Stimulated activated CD8-positive, alpha-beta memory T cell treated with anti-CD3 and anti-CD28 coated beads, Interleukin-4, amount 100 ng/mL, for 1 hour (primary cell): ENCODE results near the gene COLEC12.

ENCODE experiments used
- DNase-seq, 2 donors: peaks; one replicate each; pipeline ENCODE4 v3.0.0-alpha.2; 2020; ENCODE audit warnings: low read depth in 2 of 2, low spot score in 1 of 2

The COLEC12 gene

GRCh38 chr18:506264-506663, 5.8 kb upstream of the COLEC12 start:
- DNase-seq: no peak

GRCh38 chr18:505483-506122, 5.1 kb upstream of the COLEC12 start:
- DNase-seq: no peak

DNA sequence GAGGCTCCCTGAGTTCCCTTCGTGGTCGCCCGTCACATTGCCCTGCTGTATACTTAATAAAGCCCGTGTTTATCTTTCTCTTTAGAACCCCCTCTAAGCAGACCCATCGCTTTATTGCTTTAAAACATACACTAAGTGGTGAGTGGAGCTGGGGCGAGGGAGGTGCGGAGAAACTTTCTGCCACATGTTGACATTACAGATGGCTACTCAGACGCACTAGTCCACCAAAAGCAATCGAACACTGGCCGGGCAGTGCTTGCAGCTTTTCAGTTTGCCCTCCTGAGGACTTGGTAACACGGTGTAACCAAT, 859 bp upstream of the COLEC12 start:
- no peak for DNase-seq

DNA sequence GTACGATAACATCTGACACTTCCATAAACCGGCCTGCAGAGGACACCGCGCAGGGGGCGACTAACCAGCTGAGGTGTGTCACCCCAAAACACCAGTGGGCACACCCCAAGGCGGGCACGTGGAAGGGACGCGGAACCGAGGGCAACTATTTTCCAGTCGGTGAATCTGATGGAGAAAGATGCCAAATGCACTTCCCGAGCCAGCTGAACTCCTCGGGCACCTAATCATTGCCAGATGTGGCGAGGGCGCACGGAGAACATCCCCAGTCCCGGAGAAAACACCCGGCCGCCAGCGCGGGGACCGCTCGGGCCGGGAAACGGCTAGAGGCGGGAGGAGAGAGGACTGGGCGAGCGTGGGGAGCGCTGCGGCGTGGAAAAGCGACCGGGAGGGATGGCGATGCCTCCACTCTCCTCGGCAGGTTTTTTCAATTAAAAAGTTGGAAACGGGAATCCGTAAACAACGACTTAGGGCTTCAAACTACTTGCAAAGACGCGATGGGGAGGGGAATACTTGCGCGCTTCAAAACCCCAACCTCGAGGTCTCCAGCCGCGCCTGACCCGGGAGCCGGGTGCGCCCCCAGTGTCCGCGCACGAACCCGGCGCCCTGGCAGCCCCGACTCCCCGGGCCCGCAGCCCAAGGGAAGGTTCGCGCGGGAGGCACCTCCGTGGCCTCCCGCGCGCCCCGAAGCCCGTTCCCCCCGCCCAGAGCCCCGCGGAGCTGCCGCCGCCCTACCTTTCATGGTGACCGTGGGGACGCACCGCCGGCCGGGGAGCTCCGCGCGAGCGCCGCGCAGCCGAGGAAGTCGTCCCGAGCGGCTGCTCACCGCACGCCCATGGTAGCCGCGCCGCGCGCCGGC, 497 bp downstream of the COLEC12 start:
- DNase-seq: no peak

DNA sequence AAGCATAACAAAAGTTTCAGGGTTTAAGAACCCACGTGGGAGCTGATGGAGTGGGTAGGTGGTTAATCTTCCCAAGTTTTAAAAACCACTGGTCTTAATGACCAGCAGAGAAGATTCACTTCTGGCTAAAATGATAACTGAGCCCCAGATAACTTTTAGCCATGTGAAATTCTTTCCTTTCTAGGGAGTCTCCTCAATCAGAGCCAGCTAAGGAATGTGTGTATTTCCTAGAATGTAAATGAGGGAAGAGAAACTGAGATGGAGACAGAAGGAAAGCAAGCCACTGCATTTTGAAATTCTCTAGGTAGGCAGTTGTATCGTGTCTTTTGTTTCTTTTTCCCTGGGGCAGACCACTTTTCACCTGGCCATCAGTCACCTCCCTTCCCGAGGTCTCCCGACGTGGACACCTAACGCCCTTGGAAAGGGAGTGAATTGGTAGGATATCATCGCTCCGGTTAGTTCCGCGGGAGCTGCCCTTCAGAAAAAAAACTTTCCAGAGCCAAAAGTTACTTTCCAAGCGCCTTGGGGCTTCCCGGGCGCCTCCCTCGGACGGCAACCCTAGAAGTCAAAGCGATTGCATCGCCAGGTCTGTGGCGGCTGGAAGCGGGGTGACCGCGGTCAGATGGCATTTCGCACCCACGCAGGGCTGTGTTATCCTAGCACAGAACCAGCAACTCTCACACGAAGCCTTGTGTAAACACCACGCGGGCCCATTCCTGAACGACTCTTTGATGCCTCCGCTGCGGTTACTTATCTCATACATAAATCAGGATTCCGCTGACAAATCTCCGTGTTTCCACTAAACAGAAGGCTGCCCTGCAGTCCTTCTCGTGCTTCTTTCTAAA, 1.3 kb downstream of the COLEC12 start:
- no peak for DNase-seq

DNA sequence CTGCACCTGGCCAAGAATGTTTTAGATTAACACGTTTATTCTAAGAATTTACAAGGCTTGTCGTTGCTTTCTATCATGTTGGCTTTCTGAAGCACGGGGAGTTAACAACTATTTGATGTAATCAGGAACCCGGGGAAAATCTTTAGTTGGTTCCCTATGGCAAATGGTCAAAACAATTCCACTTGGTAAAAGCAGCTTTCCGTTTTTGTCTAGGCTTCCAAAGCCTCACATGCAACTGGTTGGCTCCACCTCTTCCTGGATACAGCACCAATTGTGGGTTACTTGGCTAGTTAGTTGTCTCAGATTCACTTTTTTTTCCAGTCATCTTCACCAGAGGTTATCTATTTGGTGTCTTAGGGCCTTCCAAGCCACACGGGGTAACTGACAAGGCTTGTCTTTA, 2.8 kb downstream of the COLEC12 start:
- DNase-seq: no peak

DNA sequence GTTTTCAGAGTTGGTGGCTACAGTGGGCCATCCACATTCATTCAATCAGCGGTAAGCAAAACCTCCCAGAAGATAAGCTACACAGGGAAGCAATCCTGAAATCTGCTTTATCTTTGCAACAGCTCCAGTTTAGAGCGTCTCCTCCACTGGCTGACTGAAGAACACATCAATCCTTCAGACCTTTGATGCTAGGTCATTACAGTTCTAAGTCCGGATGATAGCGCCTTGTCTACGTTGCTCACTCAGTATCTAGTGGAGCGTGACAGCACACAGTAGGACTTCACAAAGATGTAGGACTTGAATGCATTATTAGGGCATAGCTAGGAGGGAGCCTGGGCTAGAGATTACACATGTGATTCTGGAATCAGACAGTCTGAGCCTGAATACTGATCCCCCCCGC, 5.0 kb downstream of the COLEC12 start:
- DNase-seq: no peak

DNA sequence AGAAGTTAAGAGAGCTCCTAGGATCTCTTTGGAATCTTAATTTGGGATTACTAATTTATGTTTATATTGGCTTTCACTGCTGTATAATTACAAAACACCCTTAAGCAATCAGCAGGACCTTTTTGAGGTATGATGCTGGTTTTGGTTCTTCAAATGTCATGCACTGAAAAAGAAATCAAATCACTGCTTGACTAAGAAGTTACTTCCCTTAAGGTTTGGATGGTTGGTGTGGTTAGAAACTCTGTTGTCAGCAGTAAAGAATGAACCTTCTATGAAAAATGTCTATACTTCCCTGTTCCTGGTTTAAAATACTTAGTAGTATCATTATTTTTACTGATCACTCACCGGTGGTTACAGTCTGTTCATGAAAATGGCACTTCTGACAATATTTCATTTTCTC, 5.5 kb downstream of the COLEC12 start:
- DNase-seq: no peak

GRCh38 chr18:493986-494983, 6.2 kb downstream of the COLEC12 start:
- no peak for DNase-seq

DNA sequence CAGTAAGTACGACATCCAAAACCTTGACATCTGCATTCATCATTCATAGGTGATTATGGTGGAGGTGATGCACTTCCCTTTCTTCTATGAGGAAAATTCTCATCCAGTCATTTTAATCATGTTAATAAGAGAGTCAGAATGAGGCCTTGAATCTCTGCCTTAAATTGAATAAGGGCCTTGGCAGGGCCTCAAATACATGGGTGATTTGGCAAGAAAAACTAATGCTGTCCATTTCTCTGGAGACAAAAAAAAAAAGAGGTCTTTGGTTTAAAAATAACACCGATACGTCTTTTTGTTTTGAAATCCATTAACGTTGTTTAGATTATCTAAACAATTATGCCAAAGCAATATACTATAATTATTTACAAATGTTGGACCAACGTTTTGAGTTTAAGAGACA, 8.1 kb downstream of the COLEC12 start:
- no peak for DNase-seq

DNA sequence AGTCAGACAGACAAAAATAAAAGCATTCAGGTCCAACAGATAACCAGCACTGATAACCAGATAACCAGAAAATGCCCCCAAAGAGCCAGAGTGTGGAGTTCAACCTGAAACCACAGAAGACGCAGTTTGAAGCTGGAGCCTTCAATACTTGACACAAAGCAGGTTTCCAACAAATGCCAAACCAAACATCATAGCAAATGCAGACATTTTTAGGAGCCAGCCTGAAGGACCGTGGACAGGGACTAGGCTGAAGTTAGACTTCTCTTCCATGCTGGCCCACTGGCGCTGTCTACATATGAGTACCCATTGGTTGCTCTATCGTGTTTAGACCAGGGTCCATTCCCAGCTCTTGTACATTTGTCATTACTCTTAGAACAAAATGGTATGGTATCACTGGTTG, 9.9 kb downstream of the COLEC12 start:
- DNase-seq: no peak

DNA sequence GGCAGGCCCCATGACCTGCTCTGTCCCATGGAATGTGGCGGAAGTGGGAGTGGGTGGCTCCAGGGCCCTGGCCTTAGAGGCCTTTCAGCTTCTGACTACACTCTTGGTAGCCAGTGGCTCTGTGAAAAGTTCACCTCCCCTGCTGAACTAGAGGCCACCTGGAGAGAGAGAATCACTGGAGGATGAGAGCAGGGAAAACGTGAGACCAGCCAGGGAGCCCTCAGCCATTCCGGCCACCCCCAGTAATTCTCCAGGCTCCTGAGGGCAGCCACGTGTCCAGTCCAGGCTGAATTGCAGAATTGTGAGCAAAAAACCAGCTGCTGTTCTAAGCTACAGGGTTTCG, 10.5 kb downstream of the COLEC12 start:
- DNase-seq: no peak

GRCh38 chr18:489244-490023, 11.1 kb downstream of the COLEC12 start:
- no peak for DNase-seq

GRCh38 chr18:486929-487740, 13.4 kb downstream of the COLEC12 start:
- DNase-seq: no peak

DNA sequence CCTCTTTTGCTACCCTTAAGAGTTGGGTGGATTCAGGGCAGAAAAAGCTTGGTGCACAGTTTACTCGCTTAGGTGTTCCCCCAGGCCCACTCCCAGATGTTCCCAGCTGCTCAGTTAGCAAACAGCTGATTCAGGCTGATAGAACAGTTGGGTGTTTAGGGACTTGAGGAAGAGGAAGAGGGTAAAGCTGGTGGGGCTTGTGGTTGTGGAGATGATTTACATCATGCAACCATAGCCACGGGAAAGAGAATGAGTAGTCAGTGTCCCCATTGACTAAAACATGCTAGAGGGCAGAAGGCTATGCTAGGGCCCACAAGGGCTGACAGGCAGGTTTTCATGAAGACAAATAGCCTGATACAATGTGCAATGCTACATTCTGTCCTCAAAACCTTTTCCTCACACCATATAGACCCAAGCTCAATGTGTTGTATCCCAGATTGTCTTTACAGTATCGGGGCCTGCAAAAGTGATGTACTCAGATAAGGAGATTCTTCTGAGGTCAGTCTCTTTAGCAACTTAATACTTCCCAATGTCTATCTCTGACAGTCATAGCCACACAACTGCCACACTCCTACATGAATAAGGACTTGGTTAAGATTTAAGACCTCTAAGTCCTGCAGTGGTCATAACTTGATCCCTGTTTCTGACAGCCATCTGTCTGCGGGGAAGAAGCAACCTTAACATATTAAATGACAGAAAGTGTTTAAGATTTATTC, 15.6 kb downstream of the COLEC12 start:
- no peak for DNase-seq

DNA sequence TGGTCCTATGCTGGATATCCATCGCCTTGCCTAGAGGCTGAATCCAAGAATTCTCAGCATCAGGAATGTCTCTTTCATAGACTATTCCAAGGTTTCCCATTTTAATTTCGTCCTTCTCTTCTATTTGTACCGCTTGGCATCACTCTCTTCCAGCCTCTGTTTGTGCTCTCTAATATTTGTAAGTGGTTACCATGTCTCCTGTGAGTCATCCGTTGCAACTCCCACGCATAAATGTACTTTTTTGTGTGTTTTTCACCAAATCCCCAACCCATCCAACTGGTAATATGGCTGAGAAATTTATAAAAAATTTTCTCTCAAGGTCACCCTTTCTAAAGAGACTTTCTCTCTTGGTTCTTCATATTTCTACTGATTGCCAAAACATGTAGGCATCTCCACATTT, 21.8 kb downstream of the COLEC12 start:
- no peak for DNase-seq

DNA sequence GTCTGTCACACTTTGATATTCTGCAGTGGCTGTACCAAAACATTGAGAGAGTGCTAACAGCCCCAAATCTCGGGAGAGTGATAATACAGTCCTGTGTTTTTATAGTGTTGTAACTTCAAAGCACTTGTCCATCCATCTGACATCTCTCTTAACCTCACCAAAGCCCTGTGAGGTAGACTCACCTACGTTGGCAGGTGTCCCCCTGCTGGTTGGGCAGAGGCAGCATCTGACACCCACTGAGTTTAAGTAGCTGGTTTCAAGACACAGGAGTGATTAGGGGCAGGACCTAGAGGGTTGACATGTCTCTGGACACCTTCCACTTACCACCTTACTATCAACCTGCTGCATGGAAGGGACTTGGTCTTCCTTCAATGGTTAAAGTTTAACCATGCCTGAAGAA, 22.9 kb downstream of the COLEC12 start:
- DNase-seq: no peak

DNA sequence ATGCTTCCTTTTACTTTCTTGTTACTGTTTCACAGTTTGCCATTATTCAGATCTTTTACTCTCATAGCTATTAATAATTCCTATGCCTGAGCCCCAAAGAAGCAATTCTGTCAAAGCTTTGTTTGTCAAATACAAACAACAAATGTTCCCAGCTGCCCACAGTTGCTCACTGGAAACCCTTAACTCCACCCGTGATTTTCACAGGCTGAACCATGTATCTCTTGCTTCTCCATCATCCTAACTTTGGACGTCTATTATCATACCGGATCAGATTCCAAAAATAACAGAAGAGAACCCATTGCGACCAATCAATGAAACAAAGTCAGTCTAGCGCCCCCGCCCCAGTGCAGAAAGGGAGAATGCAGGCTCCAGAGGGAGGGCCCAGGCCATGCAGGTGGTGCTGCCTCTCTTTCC, 24.2 kb downstream of the COLEC12 start:
- DNase-seq: no peak
